Mucosa of descending colon (tissue), 3 donors: ENCODE results near the gene EZR. TPM values are rescaled to one million over a fixed set of nuclear protein-coding genes. Genes with fewer than 3 reads are reported as not detected.

Experiments
- ATAC-seq: fragments of 200-7000 bp; cut with Tn5 transposase; one replicate; pipeline ENCODE4 v1.9.1; 2020; ENCODE audit warnings: mild to moderate bottlenecking, moderate library complexity
- DNase-seq, 3 donors: peaks; one replicate each; pipeline ENCODE4 v3.0.0-alpha.2; 2020
- H3K36me3 ChIP-seq: fragments of 200-600 bp; one replicate; pipeline ENCODE4 v1.8.0; 2021; ENCODE audit warnings: low read depth, mild to moderate bottlenecking
- H3K4me1 ChIP-seq: fragments of 200-600 bp; one replicate; pipeline ENCODE4 v1.8.0; 2021; ENCODE audit warnings: low read depth, mild to moderate bottlenecking
- H3K4me3 ChIP-seq: fragments of 200-600 bp; one replicate; pipeline ENCODE4 v1.8.0; 2021; ENCODE audit warnings: mild to moderate bottlenecking
- H3K9me3 ChIP-seq: fragments of 200-600 bp; one replicate; pipeline ENCODE4 v1.8.0; 2021; ENCODE audit warnings: mild to moderate bottlenecking
- CTCF ChIP-seq: fragments of 200-600 bp; IDR thresholded peaks from one replicate; pipeline ENCODE4 v1.8.0; 2022; ENCODE audit warnings: antibody characterized with exemption, mild to moderate bottlenecking
- intact Hi-C, 2 donors: fragments of 100-400 bp; cut with DNase I in 1 of 2; cut with micrococcal nuclease in 1 of 2; formaldehyde crosslinking; loops; one replicate each; pipeline versions ENCODE4 v1.11.0 to v1.11.1; 2022; cut with DNase I, micrococcal nuclease
- microRNA-seq: library from miRNA; unstranded; fragments of <30 nt; microRNA quantifications from one replicate; pipeline ENCODE4, GENCODE V29; 2019
- total RNA-seq, 3 donors: library from RNA; stranded (reverse); fragmentation: NEBNext Ultra II Directional in 2 of 3; extraction: Animal tissue kit (Norgen Biotek cat#: 25700) in 2 of 3; gene quantifications; one replicate each; pipeline versions ENCODE4 v1.2.1 to v1.2.4, GENCODE V29; 2021 to 2023
- donor health status: DM: no; HTN: no; CAD: no; lungs with moderate emphysema.
- donor health status: DM: no; HTN: no; CAD: no.
- donor health status: DM: no; HTN: yes; CAD: no.

EZR gene
- total RNA-seq, 3 donors from 2014 or later: 220 to 421 (median 334) TPM

- Histone ChIP-seq H3K36me3 (no peaks in the 10 kb centered on the region), H3K9me3 (peaks cover 4% of the 10 kb centered on the region), H3K4me1 (no peaks in the 10 kb centered on the region), H3K4me3 (no peak overlapping the region)
- ATAC-seq: no peak
- TF ChIP-seq CTCF: no peak
- no peak for DNase-seq
- intact Hi-C loops: no loop called here
Measured at GRCh38 chr6:158725704-158726103, 93.5 kb downstream of the EZR start.

GRCh38 chr6:158722176-158722729, 96.9 kb downstream of the EZR start:
- TF ChIP-seq CTCF: no peak
- ATAC-seq (no peak), DNase-seq (no peak)
- H3K9me3 ChIP-seq: no peaks in the 10 kb centered on the region
- intact Hi-C loops: no loop called here
- peaks cover 9% of the 10 kb centered on the region for H3K4me1 ChIP-seq
- no peak overlapping the region for H3K4me3 ChIP-seq
- H3K36me3 ChIP-seq: no peaks in the 10 kb centered on the region

GRCh38 chr6:158718461-158719046, 100.6 kb downstream of the EZR start:
- intact Hi-C loops: no loop called here
- H3K4me1 ChIP-seq: peaks cover 9% of the 10 kb centered on the region
- no peaks in the 10 kb centered on the region for H3K36me3 ChIP-seq
- peak; percentile 34 for TF ChIP-seq CTCF
- no peak overlapping the region for H3K4me3 ChIP-seq
- no peaks in the 10 kb centered on the region for H3K9me3 ChIP-seq
- peak; percentile 58 for ATAC-seq
- DNase-seq: peak in 2 of 3 donors; percentile 58 to 59

GRCh38 chr6:158717341-158718330, 101.5 kb downstream of the EZR start:
- intact Hi-C loops: no loop called here
- DNase-seq: no peak
- H3K4me1 ChIP-seq: peaks cover 9% of the 10 kb centered on the region
- peak; percentile 26 for ATAC-seq
- H3K4me3 ChIP-seq: no peak overlapping the region
- no peaks in the 10 kb centered on the region for H3K9me3 ChIP-seq
- H3K36me3 ChIP-seq: no peaks in the 10 kb centered on the region
- no peak for TF ChIP-seq CTCF

Small RNAs within 50 kb of the gene (microRNA-seq; reads per million reads assigned to microRNA genes)
- not detected for gene MIR3918

Other genes with a start within 250 kb of the EZR start
- gene DYNLT1, start 174.6 kb downstream of the EZR start, total RNA-seq: 100 to 1,000 TPM; 113 to 153 (median 147) TPM
- gene SYTL3, start 169.3 kb downstream of the EZR start, total RNA-seq: 1 to 10 TPM; 2.8 to 4.7 (median 4.4) TPM
- 10 to 100 TPM; 17.3 to 23.1 (median 18.6) TPM for gene RSPH3, start 180.8 kb upstream of the EZR start, total RNA-seq
- gene TAGAP, start 225.6 kb upstream of the EZR start, total RNA-seq: 1 to 10 TPM; 2.0 to 4.1 (median 3.7) TPM